SK-N-SH treated with all-trans-retinoic acid at 6 μM for 48 hours (cell line): ENCODE results near the gene MIEF2.
A peak's percentile ranks its signal among the peaks of the same experiment; 100 is the strongest.

Experiments
- ATAC-seq: fragments of 200-7000 bp; cut with Tn5 transposase; 3 replicates; pipeline ENCODE4 v1.9.1; 2020; ENCODE audit warnings: mild to moderate bottlenecking, moderate library complexity
- ARNTL ChIP-seq: fragments of 450-650 bp; formaldehyde crosslinking; IDR thresholded peaks from 2 replicates; pipeline ENCODE4 v1.5.0; 2020; ENCODE audit warnings: low read depth, mild to moderate bottlenecking, moderate library complexity, borderline replicate concordance
- BACH2 ChIP-seq: fragments of 250-450 bp; sonication (Bioruptor Pico); IDR thresholded peaks from 2 replicates; pipeline ENCODE4 v1.9.0; 2021; ENCODE audit warnings: mild to moderate bottlenecking, borderline replicate concordance
- ESRRG ChIP-seq: fragments of 250-450 bp; sonication (Bioruptor Pico); IDR thresholded peaks from 2 replicates; pipeline ENCODE4 v1.6.1; 2021; ENCODE audit warnings: mild to moderate bottlenecking
- GLIS3 ChIP-seq: fragments of 250-450 bp; sonication (Bioruptor Pico); IDR thresholded peaks from 2 replicates; pipeline ENCODE4 v1.5.0; 2020; ENCODE audit warnings: mild to moderate bottlenecking, moderate library complexity
- ISL1 ChIP-seq: fragments of 250-450 bp; sonication (Bioruptor Pico); IDR thresholded peaks from 2 replicates; pipeline ENCODE4 v2.1.2; 2022; ENCODE audit warnings: mild to moderate bottlenecking, moderate library complexity
- OSR1 ChIP-seq: fragments of 250-450 bp; sonication (Bioruptor Pico); IDR thresholded peaks from 2 replicates; pipeline ENCODE4 v1.8.0; 2022; ENCODE audit warnings: moderate library complexity, mild to moderate bottlenecking, inconsistent platforms
- PPARA ChIP-seq: fragments of 250-450 bp; sonication (Bioruptor Pico); IDR thresholded peaks from 2 replicates; pipeline ENCODE4 v1.5.0; 2020; ENCODE audit warnings: mild to moderate bottlenecking, borderline replicate concordance
- RARB ChIP-seq: fragments of 250-450 bp; sonication (Bioruptor Pico); IDR thresholded peaks from 2 replicates; pipeline ENCODE4 v1.8.0; 2021; ENCODE audit warnings: mild to moderate bottlenecking, moderate library complexity
- SNAI2 ChIP-seq: fragments of 250-450 bp; sonication (Bioruptor Pico); IDR thresholded peaks from 2 replicates; pipeline ENCODE4 v1.5.0; 2020; ENCODE audit warnings: mild to moderate bottlenecking, moderate library complexity
- TCF4 ChIP-seq: fragments of 250-450 bp; sonication (Bioruptor Pico); IDR thresholded peaks from 2 replicates; pipeline ENCODE4 v1.8.0; 2021; ENCODE audit warnings: mild to moderate bottlenecking, moderate library complexity, borderline replicate concordance
- TOX ChIP-seq: fragments of 250-450 bp; sonication (Bioruptor Pico); IDR thresholded peaks from 2 replicates; pipeline ENCODE4 v1.8.0; 2021; ENCODE audit warnings: mild to moderate bottlenecking, moderate library complexity, borderline replicate concordance
- ZC3H10 ChIP-seq: fragments of 250-450 bp; sonication (Bioruptor Pico); IDR thresholded peaks from 2 replicates; pipeline ENCODE4 v1.5.1; 2021; ENCODE audit warnings: mild to moderate bottlenecking, moderate library complexity
- ZFP3 ChIP-seq: fragments of 250-450 bp; sonication (Bioruptor Pico); IDR thresholded peaks from 2 replicates; pipeline ENCODE4 v1.5.0; 2020; ENCODE audit warnings: mild to moderate bottlenecking, moderate library complexity
- ZNF565 ChIP-seq: fragments of 450-650 bp; formaldehyde crosslinking; conservative IDR thresholded peaks from 2 replicates; pipeline ENCODE4 v1.5.0; 2020; ENCODE audit warnings: low read depth, mild to moderate bottlenecking, moderate library complexity
- ZNF70 ChIP-seq: fragments of 450-650 bp; formaldehyde crosslinking; IDR thresholded peaks from 2 replicates; pipeline ENCODE4 v1.5.0; 2020; ENCODE audit warnings: mild to moderate bottlenecking, moderate library complexity
- ZNF8 ChIP-seq: fragments of 450-650 bp; formaldehyde crosslinking; IDR thresholded peaks from 2 replicates; pipeline ENCODE4 v1.5.0; 2020; ENCODE audit warnings: mild to moderate bottlenecking, moderate library complexity
- TF ChIP-seq, protein P1 (sequence below): fragments of 250-450 bp; sonication (Bioruptor Pico); IDR thresholded peaks from 2 replicates; pipeline ENCODE4 v1.8.0; 2020; ENCODE audit warnings: mild to moderate bottlenecking, moderate library complexity, borderline replicate concordance
- TF ChIP-seq, protein P2 (sequence below): fragments of 250-450 bp; sonication (Bioruptor Pico); IDR thresholded peaks from 2 replicates; pipeline ENCODE4 v1.5.1; 2020; ENCODE audit warnings: low read depth, mild to moderate bottlenecking, moderate library complexity
- TF ChIP-seq, protein P3 (sequence below): fragments of 250-450 bp; sonication (Bioruptor Pico); IDR thresholded peaks from 2 replicates; pipeline ENCODE4 v1.5.0; 2020; ENCODE audit warnings: mild to moderate bottlenecking, moderate library complexity
- TF ChIP-seq, protein P4 (sequence below): fragments of 250-450 bp; sonication (Bioruptor Pico); IDR thresholded peaks from 2 replicates; pipeline ENCODE4 v1.5.1; 2021; ENCODE audit warnings: mild to moderate bottlenecking, moderate library complexity

Gene MIEF2

DNA sequence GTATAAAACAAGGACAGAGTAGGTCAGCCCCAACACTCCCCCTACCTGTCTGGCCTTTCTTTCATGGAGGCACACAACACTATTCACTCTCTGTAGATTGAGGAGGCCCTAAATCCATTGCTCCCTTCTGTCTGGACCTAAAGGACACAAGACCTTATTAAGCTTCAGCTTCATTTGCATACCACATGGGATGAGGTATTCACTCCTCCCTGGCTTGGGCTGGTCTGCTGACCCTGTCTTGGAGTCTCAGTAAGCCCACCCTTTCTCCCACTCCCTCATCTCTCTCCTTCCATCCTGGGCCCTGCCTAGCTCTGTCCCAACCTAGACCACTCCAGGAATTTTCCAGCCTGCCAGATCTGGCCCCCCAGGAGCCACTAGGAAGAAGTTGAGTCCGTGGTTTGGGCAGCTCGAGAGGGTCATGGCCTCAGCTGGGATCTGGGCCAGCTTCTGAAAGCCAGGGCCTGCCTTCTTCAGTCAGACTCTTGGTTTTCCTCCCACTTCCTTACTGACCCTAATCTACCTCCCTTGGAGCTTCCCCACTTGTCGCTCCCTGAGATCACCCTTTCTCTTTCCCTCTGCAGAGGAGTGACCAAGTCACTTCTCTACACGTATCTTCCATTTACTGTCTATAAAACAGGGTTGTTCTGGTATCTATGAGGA lies 41.6 kb upstream of the MIEF2 start:
- ATAC-seq, result peak; percentile 16
- TF ChIP-seq ZNF70 (CRISPR knock-in tag) (no peak), OSR1 (CRISPR knock-in tag) (no peak)
- TF ChIP-seq, protein P1, sequence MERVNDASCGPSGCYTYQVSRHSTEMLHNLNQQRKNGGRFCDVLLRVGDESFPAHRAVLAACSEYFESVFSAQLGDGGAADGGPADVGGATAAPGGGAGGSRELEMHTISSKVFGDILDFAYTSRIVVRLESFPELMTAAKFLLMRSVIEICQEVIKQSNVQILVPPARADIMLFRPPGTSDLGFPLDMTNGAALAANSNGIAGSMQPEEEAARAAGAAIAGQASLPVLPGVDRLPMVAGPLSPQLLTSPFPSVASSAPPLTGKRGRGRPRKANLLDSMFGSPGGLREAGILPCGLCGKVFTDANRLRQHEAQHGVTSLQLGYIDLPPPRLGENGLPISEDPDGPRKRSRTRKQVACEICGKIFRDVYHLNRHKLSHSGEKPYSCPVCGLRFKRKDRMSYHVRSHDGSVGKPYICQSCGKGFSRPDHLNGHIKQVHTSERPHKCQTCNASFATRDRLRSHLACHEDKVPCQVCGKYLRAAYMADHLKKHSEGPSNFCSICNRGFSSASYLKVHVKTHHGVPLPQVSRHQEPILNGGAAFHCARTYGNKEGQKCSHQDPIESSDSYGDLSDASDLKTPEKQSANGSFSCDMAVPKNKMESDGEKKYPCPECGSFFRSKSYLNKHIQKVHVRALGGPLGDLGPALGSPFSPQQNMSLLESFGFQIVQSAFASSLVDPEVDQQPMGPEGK (CRISPR knock-in tag), result no peak

DNA sequence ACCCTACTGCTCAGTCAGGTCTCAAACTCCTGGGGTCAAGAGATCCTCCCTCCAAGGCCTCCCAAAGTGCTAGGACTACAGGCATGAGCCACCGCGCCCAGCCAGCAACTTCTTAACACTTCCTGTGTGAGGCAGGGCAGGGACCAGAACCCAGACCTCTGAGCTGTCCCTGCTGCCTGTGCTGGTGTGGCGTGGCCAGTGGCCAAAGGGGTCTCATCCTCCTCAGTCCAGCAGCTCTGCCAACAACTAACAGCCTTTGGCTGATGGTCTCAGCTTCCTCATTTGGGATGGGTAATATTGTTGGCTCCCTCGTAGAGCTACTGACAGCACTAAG lies 36.4 kb upstream of the MIEF2 start:
- TF ChIP-seq RARB (no peak), ISL1 (CRISPR knock-in tag) (no peak), ZNF8 (CRISPR knock-in tag) (no peak), TOX (CRISPR knock-in tag) (no peak), PPARA (CRISPR knock-in tag) (no peak), ARNTL (CRISPR knock-in tag) (no peak), SNAI2 (CRISPR knock-in tag) (no peak), GLIS3 (CRISPR knock-in tag) (no peak), TCF4 (no peak), BACH2 (CRISPR knock-in tag) (no peak), ZNF70 (CRISPR knock-in tag) (no peak)
- TF ChIP-seq, protein P2, sequence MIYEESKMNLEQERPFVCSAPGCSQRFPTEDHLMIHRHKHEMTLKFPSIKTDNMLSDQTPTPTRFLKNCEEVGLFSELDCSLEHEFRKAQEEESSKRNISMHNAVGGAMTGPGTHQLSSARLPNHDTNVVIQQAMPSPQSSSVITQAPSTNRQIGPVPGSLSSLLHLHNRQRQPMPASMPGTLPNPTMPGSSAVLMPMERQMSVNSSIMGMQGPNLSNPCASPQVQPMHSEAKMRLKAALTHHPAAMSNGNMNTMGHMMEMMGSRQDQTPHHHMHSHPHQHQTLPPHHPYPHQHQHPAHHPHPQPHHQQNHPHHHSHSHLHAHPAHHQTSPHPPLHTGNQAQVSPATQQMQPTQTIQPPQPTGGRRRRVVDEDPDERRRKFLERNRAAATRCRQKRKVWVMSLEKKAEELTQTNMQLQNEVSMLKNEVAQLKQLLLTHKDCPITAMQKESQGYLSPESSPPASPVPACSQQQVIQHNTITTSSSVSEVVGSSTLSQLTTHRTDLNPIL (CRISPR knock-in tag), result no peak
- TF ChIP-seq, protein P3, sequence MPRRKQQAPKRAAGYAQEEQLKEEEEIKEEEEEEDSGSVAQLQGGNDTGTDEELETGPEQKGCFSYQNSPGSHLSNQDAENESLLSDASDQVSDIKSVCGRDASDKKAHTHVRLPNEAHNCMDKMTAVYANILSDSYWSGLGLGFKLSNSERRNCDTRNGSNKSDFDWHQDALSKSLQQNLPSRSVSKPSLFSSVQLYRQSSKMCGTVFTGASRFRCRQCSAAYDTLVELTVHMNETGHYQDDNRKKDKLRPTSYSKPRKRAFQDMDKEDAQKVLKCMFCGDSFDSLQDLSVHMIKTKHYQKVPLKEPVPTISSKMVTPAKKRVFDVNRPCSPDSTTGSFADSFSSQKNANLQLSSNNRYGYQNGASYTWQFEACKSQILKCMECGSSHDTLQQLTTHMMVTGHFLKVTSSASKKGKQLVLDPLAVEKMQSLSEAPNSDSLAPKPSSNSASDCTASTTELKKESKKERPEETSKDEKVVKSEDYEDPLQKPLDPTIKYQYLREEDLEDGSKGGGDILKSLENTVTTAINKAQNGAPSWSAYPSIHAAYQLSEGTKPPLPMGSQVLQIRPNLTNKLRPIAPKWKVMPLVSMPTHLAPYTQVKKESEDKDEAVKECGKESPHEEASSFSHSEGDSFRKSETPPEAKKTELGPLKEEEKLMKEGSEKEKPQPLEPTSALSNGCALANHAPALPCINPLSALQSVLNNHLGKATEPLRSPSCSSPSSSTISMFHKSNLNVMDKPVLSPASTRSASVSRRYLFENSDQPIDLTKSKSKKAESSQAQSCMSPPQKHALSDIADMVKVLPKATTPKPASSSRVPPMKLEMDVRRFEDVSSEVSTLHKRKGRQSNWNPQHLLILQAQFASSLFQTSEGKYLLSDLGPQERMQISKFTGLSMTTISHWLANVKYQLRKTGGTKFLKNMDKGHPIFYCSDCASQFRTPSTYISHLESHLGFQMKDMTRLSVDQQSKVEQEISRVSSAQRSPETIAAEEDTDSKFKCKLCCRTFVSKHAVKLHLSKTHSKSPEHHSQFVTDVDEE (CRISPR knock-in tag), result no peak
- TF ChIP-seq, protein P4, sequence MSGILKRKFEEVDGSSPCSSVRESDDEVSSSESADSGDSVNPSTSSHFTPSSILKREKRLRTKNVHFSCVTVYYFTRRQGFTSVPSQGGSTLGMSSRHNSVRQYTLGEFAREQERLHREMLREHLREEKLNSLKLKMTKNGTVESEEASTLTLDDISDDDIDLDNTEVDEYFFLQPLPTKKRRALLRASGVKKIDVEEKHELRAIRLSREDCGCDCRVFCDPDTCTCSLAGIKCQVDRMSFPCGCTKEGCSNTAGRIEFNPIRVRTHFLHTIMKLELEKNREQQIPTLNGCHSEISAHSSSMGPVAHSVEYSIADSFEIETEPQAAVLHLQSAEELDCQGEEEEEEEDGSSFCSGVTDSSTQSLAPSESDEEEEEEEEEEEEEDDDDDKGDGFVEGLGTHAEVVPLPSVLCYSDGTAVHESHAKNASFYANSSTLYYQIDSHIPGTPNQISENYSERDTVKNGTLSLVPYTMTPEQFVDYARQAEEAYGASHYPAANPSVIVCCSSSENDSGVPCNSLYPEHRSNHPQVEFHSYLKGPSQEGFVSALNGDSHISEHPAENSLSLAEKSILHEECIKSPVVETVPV, result no peak
- TF ChIP-seq, protein P1 (CRISPR knock-in tag), result no peak
- ATAC-seq, result no peak

DNA sequence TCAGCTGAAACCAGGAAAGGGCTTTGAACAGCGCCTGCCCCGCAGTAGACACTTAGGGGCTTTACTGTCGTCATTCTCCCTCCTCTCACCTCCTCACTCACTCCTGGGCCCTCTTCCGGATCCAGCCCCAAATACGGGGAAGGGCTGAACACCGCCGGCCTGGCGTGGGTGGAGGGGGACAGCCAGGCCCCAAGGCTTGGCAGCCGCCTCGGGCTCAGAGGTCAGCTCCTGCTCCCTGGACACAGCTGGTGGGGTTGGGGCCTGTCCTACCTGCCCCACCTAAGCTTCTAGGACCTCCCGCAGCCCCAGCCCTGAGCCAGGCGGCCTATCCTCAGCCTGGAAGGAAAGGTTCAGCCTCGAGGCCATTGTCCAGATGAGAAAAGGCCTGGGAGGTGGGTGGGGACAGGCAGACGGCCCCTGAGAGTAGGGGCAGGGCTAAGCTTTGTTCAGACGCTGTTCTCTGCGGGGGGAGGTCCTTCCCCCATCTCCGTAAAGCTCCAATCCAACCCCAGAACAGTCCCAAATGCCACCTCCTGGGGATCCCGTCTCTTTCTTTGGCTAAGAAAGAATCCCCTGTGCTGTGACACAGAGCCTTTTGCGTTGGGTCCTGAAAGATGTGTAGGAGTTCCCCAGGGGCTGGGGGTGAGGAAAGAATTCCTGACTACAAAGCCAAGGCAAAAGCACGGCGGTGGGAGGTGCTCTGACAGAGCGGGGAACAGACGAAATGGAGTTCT lies 35.9 kb upstream of the MIEF2 start:
- no peak for ATAC-seq
- TF ChIP-seq ZFP3 (CRISPR knock-in tag) (peak; percentile 90), GLIS3 (CRISPR knock-in tag) (no peak), ARNTL (CRISPR knock-in tag) (no peak)

DNA sequence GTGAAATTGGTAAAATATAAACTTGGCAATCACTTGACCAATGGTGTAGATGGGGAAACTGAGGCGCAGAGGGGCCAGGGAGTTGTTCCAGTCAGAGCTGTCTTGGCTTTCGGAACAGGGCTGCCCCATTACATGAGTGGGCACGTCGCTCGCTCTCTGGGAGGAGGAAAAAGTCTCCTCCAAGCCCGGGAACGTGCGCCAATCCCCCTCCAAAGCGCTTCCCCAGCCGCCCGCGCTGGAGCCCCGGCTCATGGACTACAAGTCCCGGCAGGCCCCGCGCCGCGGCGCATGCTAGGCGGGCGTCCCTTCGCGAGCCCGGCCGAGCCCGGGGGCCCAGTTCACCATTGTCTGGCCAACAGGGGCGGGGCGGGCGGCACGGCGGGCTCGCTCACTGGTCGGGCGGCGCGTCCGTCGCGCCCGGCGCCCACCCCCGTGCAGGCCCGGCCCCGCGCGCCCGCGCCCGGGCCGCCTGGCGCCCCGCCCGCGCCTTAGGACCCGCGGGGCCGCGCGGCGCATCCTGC lies 35.3 kb upstream of the MIEF2 start, which contains the start of gene LLGL1:
TSS of gene LLGL1 (plus strand) at position 515 of the 521 bp plus-strand sequence. CDS start 48 bp downstream, outside the sequence.
- no peak for TF ChIP-seq ISL1 (CRISPR knock-in tag)
- TF ChIP-seq TOX (CRISPR knock-in tag), result no peak
- TF ChIP-seq TCF4, result no peak
- TF ChIP-seq, protein P2 (CRISPR knock-in tag), result no peak
- TF ChIP-seq OSR1 (CRISPR knock-in tag), result no peak
- TF ChIP-seq ZNF565 (CRISPR knock-in tag), result no peak
- TF ChIP-seq ESRRG, result no peak
- no peak for TF ChIP-seq PPARA (CRISPR knock-in tag)
- TF ChIP-seq GLIS3 (CRISPR knock-in tag), result no peak
- TF ChIP-seq BACH2 (CRISPR knock-in tag), result no peak
- no peak for TF ChIP-seq ZC3H10 (CRISPR knock-in tag)
- no peak for TF ChIP-seq ZNF70 (CRISPR knock-in tag)

More for the DNA sequence above, 35.3 kb upstream of the MIEF2 start, which contains the start of gene LLGL1:
- ATAC-seq, result peak; percentile 97
